ENCODE data around the gene PTPN9.

Gene PTPN9

DNA sequence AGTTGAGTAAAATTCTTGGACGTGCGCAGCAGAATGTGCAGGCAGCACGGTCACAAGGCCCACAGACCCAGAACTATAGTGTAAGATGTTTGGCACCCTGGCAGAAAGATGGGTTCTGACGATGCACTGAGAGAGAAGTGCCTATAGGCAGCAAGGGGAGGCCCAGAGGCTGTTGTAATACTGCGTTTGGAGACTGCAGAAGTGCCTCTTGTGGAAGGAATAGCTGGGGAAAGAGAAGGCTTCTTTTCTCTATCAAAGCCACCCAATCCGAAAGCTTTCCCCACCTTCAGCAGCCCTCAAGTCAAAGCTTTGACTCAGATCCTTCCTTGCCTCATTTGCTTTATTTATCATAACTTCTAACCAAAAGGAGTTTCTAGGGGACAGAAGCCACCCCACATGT lies 122.4 kb downstream of the PTPN9 start (continued):
- TF ChIP-seq TSHZ2 (CRISPR knock-in tag; IDR thresholded peaks at IDR 0.05) (no peak), ESRRG (CRISPR knock-in tag; IDR thresholded peaks at IDR 0.05) (no peak), ZFP3 (CRISPR knock-in tag; IDR thresholded peaks at IDR 0.05) (no peak), OSR1 (CRISPR knock-in tag; IDR thresholded peaks at IDR 0.05) (no peak), PATZ1 (CRISPR knock-in tag; IDR thresholded peaks at IDR 0.05; ENCODE audit: borderline replicate concordance) (no peak)

GRCh38 chr15:75455982-75456531 lies 123.1 kb downstream of the PTPN9 start:
- 0 out of 2 replicates have a peak, but pooled peaks have one; percentile 24 for TF ChIP-seq ZNF70 (CRISPR knock-in tag; IDR thresholded peaks at IDR 0.05)
- no peak for TF ChIP-seq OSR1 (CRISPR knock-in tag; IDR thresholded peaks at IDR 0.05)
- no peak for ATAC-seq

GRCh38 chr15:75455424-75455981 lies 123.6 kb downstream of the PTPN9 start:
- peak; percentile 21 for ATAC-seq
- TF ChIP-seq TCF4 (CRISPR knock-in tag; IDR thresholded peaks at IDR 0.05; ENCODE audit: borderline replicate concordance): no peak; the same call in 1 of the 2 replicates
- no peak for TF ChIP-seq ESRRG (CRISPR knock-in tag; IDR thresholded peaks at IDR 0.05)
- no peak for TF ChIP-seq CSRNP3 (CRISPR knock-in tag; IDR thresholded peaks at IDR 0.05)
- TF ChIP-seq TOX (CRISPR knock-in tag; IDR thresholded peaks at IDR 0.05; ENCODE audit: borderline replicate concordance): no peak
- TF ChIP-seq GLIS3 (CRISPR knock-in tag; IDR thresholded peaks at IDR 0.05): 0 out of 2 replicates have a peak, but pooled peaks have one; percentile 3
- TF ChIP-seq SNAI2 (CRISPR knock-in tag; IDR thresholded peaks at IDR 0.05): no peak
- no peak for TF ChIP-seq TSHZ2 (CRISPR knock-in tag; IDR thresholded peaks at IDR 0.05)

DNA sequence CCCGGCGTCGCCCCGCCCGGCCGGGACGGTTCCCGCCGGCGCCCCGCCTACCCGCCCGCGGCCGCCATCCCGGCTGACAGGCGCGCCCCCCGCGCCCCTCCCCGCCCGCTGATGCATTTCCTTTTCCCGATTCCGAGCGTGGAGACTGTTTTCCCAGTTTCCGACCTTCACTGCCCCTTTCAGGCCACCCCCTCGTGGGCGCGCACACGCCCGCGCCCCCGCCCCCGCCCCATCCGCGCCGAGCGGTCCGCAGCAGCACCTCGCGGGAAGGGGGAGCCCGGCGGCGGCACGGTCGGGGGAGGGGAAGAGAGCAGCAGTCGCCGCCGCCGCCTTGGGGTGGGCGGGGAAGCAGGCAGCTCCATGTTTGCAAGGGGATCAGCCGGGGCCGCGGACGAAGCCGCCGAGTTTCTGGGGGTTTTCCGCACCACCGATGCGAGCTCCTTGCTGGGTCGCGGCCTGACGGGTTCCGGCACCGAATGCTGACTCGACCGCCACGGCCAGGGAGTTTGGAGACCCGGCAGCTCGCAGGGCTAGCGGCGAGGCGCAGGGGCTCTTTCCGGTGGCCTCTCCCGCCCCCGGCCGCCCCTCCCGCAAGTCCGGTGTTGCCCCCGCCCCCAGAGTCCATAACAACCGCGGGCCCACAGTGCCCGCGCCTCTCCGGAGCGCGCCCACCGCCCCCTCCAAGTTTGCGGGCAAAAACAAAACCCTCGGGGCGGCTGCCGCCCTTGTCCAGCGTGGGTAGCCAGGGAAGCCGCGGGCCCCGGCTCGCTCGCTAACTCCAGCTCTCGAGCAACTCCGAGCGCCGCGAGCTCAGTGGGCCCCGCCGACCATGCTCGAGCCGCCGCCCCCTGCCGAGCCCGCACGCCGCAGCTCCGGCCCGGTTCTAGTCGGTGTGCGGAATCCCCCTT lies 124.4 kb downstream of the PTPN9 start:
- ATAC-seq: no peak; the same call in 2 of the 3 replicates
- TF ChIP-seq GLIS3 (CRISPR knock-in tag; IDR thresholded peaks at IDR 0.05) (no peak), SNAI2 (CRISPR knock-in tag; IDR thresholded peaks at IDR 0.05) (no peak), ZFP30 (CRISPR knock-in tag; IDR thresholded peaks at IDR 0.05) (no peak), BACH2 (CRISPR knock-in tag; IDR thresholded peaks at IDR 0.05; ENCODE audit: borderline replicate concordance) (no peak), PATZ1 (CRISPR knock-in tag; IDR thresholded peaks at IDR 0.05; ENCODE audit: borderline replicate concordance) (no peak), ARNTL (CRISPR knock-in tag; IDR thresholded peaks at IDR 0.05; ENCODE audit: borderline replicate concordance, low read depth) (no peak), CSDC2 (CRISPR knock-in tag; IDR thresholded peaks at IDR 0.05) (no peak), TOX (CRISPR knock-in tag; IDR thresholded peaks at IDR 0.05; ENCODE audit: borderline replicate concordance) (no peak), ZNF565 (CRISPR knock-in tag; conservative IDR thresholded peaks at IDR 0.05; ENCODE audit: low read depth) (no peak), RARB (CRISPR knock-in tag; IDR thresholded peaks at IDR 0.05) (no peak), TCF4 (CRISPR knock-in tag; IDR thresholded peaks at IDR 0.05; ENCODE audit: borderline replicate concordance) (no peak), ISL1 (CRISPR knock-in tag; IDR thresholded peaks at IDR 0.05) (no peak), ESRRG (CRISPR knock-in tag; IDR thresholded peaks at IDR 0.05) (no peak), ZC3H10 (CRISPR knock-in tag; IDR thresholded peaks at IDR 0.05) (no peak), CREB5 (CRISPR knock-in tag; IDR thresholded peaks at IDR 0.05; ENCODE audit: low read depth) (no peak)

Data from SK-N-SH treated with all-trans-retinoic acid at 6 μM for 48 hours (cell line).